OCI-LY3 (cell line): ENCODE results near the gene DNAJC6.
A peak's percentile ranks its signal among the peaks of the same experiment; 100 is the strongest.

Experiments
- H2AFZ ChIP-seq: fragments of 200-600, 300-600 bp; shearing (Covaris generic); 2 replicates; pipeline ENCODE4 v1.6.0; 2014; ENCODE audit warnings: antibody characterized with exemption, low read depth, low read length
- H3K27ac ChIP-seq: fragments of 200-600, 300-600 bp; sonication (generic); 2 replicates; pipeline ENCODE4 v1.5.1; 2014; ENCODE audit warnings: mild to moderate bottlenecking, low read length, moderate library complexity, mixed read lengths
- H3K27me3 ChIP-seq: fragments of 200-600, 300-600 bp; sonication (generic); 2 replicates; pipeline ENCODE4 v1.6.1; 2014; ENCODE audit warnings: low read depth, low read length, mixed read lengths
- H3K36me3 ChIP-seq: fragments of 200-600, 300-600 bp; sonication (generic); replicated peaks from 2 replicates; pipeline ENCODE3; 2014; ENCODE audit warnings: low read depth, low read length, mixed read lengths
- H3K4me1 ChIP-seq: fragments of 300-600, 200-600 bp; sonication (generic); 2 replicates; pipeline ENCODE4 v1.6.1; 2014; ENCODE audit warnings: low read length, mixed read lengths
- H3K4me2 ChIP-seq: fragments of 200-600, 300-600 bp; sonication (generic); 2 replicates; pipeline ENCODE4 v1.6.1; 2014; ENCODE audit warnings: low read length, mixed read lengths
- H3K4me3 ChIP-seq: fragments of 300-600, 200-600 bp; sonication (generic); 2 replicates; pipeline ENCODE4 v1.5.1; 2014; ENCODE audit warnings: antibody characterized with exemption, mild to moderate bottlenecking, low read length, moderate library complexity
- H3K79me2 ChIP-seq: fragments of 300-600, 200-600 bp; shearing (Covaris generic); 2 replicates; pipeline ENCODE4 v1.6.1; 2014; ENCODE audit warnings: mild to moderate bottlenecking, low read length, mixed read lengths
- H3K9ac ChIP-seq: fragments of 300-600, 200-600 bp; shearing (Covaris generic); 2 replicates; pipeline ENCODE4 v1.6.0; 2014; ENCODE audit warnings: mild to moderate bottlenecking, low read length, moderate library complexity
- H3K9me3 ChIP-seq: fragments of 200-600, 300-600 bp; shearing (Covaris generic); 2 replicates; pipeline ENCODE4 v1.6.1; 2014; ENCODE audit warnings: low read length, mixed read lengths; ENCODE audit not compliant: insufficient read depth
- H4K20me1 ChIP-seq: fragments of 200-600, 300-600 bp; sonication (generic); 2 replicates; pipeline ENCODE4 v1.6.1; 2016; ENCODE audit warnings: low read length, mixed read lengths; ENCODE audit not compliant: insufficient read depth
- CTCF ChIP-seq: fragments of 200-600, 300-600 bp; sonication (generic); IDR thresholded peaks from 2 replicates; pipeline ENCODE4 v1.5.1; 2014; ENCODE audit warnings: antibody characterized with exemption, low read length, low read depth
- EZH2phosphoT487 ChIP-seq: fragments of 200-600 bp; shearing (Covaris generic); IDR thresholded peaks from 2 replicates; pipeline ENCODE4 v1.6.1; 2018; ENCODE audit warnings: antibody characterized with exemption, mixed run types, low read depth

Gene DNAJC6

GRCh38 chr1:65419681-65420589 lies 110.6 kb downstream of the DNAJC6 start:
- peak overlapping the region; percentile 60 for H3K27ac ChIP-seq
- peaks cover 36% of the 10 kb centered on the region for H3K79me2 ChIP-seq
- peak overlapping the region; percentile 93 for H2AFZ ChIP-seq
- H3K4me1 ChIP-seq: peaks cover 35% of the 10 kb centered on the region
- peak overlapping the region; percentile 83 for H3K9ac ChIP-seq
- peak overlapping the region; percentile 96 for H3K4me3 ChIP-seq
- no peaks in the 10 kb centered on the region for H3K9me3 ChIP-seq
- no peaks in the 10 kb centered on the region for H4K20me1 ChIP-seq
- H3K36me3 ChIP-seq: no peaks in the 10 kb centered on the region
- peak overlapping the region; percentile 77 for H3K4me2 ChIP-seq
- TF ChIP-seq EZH2phosphoT487 (no peak), CTCF (no peak)
- H3K27me3 ChIP-seq: no peaks in the 10 kb centered on the region

GRCh38 chr1:65420590-65421350 lies 111.4 kb downstream of the DNAJC6 start, which contains the start of the genes LEPR and LEPROT:
TSS of gene LEPR (plus strand) at chr1:65420668. CDS start at chr1:65565566, 144,898 bp downstream.
TSS of gene LEPROT (plus strand) at chr1:65420668. CDS start at chr1:65420725, 57 bp downstream.
- H4K20me1 ChIP-seq: no peaks in the 10 kb centered on the region
- peaks cover 35% of the 10 kb centered on the region for H3K4me1 ChIP-seq
- peak within 1 kb of the TSS; percentile 83 for H3K9ac ChIP-seq
- TF ChIP-seq CTCF (no peak), EZH2phosphoT487 (no peak)
- H3K36me3 ChIP-seq: peaks cover 3% of the 10 kb centered on the region
- H3K79me2 ChIP-seq: peaks cover 36% of the 10 kb centered on the region
- peak within 1 kb of the TSS; percentile 93 for H2AFZ ChIP-seq
- H3K9me3 ChIP-seq: no peaks in the 10 kb centered on the region
- H3K4me2 ChIP-seq: peak within 1 kb of the TSS; percentile 83
- H3K27ac ChIP-seq: peak within 1 kb of the TSS; percentile 64
- H3K27me3 ChIP-seq: no peaks in the 10 kb centered on the region
- peak within 1 kb of the TSS; percentile 96 for H3K4me3 ChIP-seq

GRCh38 chr1:65421351-65422025 lies 112.1 kb downstream of the DNAJC6 start:
- Histone ChIP-seq H3K27me3 (no peaks in the 10 kb centered on the region), H3K4me2 (peak overlapping the region; percentile 83), H4K20me1 (no peaks in the 10 kb centered on the region), H2AFZ (peak overlapping the region; percentile 76), H3K36me3 (peaks cover 6% of the 10 kb centered on the region), H3K9me3 (no peaks in the 10 kb centered on the region), H3K9ac (peak overlapping the region; percentile 82), H3K4me3 (peak overlapping the region; percentile 89), H3K27ac (peak overlapping the region; percentile 64), H3K79me2 (peaks cover 36% of the 10 kb centered on the region), H3K4me1 (peaks cover 35% of the 10 kb centered on the region)
- no peak for TF ChIP-seq EZH2phosphoT487
- TF ChIP-seq CTCF: no peak
